ENCODE data around the gene PVRIG.
"Not testable (repeated sequence)": the region's sequence is repeated elsewhere in the genome, so short reads cannot be mapped to it uniquely, and the experiment has no call there.

Gene PVRIG

DNA sequence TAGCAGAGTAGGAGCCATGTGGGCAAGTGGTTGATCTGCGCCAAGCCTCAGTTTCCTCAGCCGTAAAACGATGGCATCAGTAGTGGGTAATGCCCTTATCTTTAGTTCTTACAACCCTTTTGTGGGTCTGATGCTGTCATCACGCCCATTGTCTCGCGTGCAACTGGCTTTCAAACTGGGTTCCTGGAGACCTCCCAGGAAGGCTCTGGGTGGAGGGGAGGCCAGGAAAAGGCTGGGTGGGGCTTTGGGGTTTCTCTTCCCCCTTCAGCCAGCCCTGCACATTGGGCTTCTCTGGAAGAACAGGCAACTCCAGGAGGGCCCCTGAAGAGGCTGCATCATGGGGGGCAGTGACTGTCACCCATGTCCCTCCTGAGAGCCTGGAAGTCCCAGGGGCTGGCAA is 5.1 kb downstream of the PVRIG start:
- in situ Hi-C loops (cut with HindIII; ENCODE audit: low sequenced_read_pairs) = not testable (repeated sequence)

DNA sequence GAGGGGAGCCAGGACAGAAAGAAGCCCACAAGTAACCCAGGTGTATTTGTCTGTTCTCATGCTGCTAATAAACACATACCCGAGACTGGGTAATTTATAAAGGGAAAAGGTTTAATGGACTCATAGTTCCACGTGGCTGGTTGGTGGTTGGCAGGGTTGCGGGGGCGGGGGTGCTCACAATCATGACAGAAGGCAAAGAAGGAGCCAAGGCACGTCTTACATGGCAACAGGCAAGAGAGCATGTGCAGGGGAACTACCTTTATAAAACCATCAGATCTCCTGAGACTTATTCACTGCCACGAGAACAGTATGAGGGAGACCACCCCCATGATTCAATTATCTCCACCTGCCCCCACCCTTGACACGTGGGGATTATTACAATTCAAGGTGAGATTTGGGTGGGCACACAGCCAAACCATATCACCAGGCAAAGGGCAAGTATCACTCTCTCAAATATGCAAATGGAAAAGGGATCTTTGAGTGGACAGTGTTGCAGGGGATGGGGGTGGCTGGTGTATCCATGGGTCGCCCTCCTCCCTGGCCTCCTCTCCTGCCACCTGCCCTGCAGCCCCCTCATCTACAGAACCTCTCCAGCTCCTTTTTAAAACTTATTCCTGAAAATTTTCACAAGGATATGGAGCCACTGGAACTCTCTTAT is 15.0 kb downstream of the PVRIG start:
- in situ Hi-C loops (cut with HindIII; ENCODE audit: low sequenced_read_pairs) = not testable (repeated sequence)

GRCh38 chr7:100239975-100240374 is 20.2 kb downstream of the PVRIG start:
- in situ Hi-C loops (cut with HindIII; ENCODE audit: low sequenced_read_pairs) = not testable (repeated sequence)

GRCh38 chr7:100243385-100243784 is 23.6 kb downstream of the PVRIG start:
- in situ Hi-C loops (cut with HindIII; ENCODE audit: low sequenced_read_pairs) = not testable (repeated sequence)

DNA sequence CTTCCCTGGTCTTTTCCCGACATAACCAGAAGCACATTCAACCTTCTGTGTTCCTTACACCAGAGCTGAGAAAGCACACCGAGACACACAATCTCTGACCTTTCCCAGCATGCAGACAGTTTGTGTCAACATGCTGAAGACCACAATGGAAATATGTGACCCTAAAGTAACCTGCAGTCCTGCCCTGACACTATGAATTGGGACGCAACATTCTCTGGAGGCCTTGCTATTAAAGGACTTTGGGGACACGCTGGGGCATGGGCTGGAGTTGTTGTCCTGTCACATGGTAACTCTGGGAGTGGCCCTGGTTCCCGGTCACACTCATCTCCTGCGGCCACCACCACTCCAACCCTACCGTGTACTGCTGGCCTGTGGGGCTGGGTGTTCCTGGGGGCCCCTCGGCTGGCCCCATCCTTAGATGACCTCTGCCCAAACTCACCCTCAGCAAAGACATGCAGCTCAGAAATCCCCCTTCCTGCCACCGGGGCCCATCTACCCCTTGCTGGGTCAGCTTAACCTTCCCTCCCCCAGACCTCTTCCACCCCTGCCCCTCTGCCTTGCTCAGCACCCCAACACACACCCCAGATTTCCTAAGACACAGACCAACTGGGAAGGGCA is 25.3 kb downstream of the PVRIG start:
- in situ Hi-C loops (cut with HindIII; ENCODE audit: low sequenced_read_pairs) = not testable (repeated sequence)

DNA sequence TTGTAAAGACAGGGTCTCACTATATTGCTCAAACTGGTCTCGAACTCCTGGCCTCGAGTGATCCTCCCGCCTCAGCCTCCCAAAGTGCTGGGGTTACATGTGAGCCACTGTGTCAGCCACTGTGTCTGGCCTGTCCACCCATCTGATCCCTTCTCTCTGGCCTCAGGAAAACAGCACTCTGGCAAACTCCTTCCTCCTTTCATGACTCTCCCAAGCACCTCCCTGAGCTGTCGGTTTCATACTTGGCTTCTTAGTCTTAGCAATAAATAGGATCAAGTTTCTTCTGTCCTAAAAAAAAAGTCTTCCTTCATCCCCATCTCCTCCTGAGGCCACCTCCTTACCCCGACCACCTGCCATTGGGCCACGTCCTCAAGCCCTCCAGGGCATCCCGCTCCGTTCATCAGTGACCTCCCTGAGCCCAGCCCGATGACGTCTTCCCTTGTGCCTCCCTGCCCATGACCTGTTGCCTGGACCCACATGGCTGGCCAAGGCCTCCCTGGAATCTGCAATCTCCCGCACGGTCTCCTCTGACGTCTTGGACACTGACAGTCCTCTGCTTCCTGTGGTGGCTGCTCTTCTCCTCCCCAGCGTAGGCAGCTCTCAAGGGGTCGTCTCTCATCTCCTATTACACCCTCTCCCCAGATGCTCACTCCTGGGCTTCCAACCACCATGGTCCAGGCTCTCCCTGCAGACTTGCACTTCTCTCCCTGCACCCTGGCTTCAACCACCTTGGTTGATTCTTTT is 26.5 kb downstream of the PVRIG start:
- in situ Hi-C loops (cut with HindIII; ENCODE audit: low sequenced_read_pairs) = not testable (repeated sequence)

GRCh38 chr7:100246865-100247137 is 27.1 kb downstream of the PVRIG start:
- in situ Hi-C loops (cut with HindIII; ENCODE audit: low sequenced_read_pairs) = not testable (repeated sequence)

GRCh38 chr7:100247152-100247757 is 27.5 kb downstream of the PVRIG start:
- in situ Hi-C loops (cut with HindIII; ENCODE audit: low sequenced_read_pairs) = no loop called here

DNA sequence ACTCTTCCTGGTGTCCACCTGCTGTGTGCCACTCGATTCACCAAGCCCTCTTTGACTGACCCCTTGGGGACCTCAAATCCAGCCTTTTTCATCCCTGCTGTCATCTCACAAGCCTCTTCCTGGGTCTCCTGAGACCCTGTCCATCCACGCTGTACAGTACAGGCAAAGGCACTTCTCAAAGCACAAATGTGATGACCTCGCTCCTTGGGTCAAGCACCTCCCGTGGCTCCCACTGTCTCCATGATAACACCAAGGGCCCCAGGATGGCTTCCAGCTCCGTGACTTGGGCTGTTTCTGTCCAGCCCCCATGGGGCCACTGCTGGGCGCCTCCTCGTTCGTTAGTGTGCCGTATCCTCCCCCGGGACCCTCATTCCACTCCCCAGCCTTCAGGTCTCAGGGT is 28.7 kb downstream of the PVRIG start:
- in situ Hi-C loops (cut with HindIII; ENCODE audit: low sequenced_read_pairs) = no loop called here

GRCh38 chr7:100257017-100257416 is 37.3 kb downstream of the PVRIG start:
- in situ Hi-C loops (cut with HindIII; ENCODE audit: low sequenced_read_pairs) = no loop called here

DNA sequence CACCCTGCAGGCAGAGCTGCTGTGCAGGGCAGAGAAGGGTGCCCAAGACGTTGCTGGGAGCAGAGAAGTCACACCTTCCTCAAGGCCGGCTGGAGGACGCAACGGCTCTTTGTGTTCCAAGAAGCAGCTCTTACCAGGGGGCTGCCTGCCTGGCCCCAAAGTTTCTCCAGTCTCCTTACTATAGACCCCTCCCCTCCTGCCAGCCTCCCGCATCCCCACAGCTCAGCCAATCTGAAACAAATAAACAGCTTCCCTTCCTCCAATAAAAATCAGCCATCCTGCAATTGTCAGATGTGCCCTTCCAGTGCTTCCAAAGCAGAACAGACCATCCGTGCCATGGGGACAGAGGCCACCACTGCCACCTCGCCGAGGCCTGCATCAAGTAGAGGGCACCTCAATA is 40.2 kb downstream of the PVRIG start:
- in situ Hi-C loops (cut with HindIII; ENCODE audit: low sequenced_read_pairs) = not testable (repeated sequence)

DNA sequence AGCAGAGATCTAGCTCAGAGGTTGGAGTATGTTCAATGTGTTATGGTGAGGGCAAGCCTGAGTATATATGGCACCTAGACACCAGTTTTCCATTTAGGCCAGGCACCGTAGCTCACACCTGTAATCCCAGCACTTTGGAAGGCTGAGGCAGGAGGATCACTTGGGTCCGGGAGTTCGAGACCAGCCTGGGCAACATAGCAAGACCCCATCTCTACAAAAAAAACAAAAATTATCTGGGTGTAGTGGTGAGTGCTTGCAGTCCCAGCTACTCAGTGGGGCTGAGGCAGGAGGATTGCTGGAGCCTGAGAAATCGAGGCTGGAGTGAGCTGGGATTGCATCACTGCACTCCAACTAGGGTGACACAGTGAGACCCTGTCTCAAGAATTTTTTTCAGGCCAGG is 43.1 kb downstream of the PVRIG start:
- in situ Hi-C loops (cut with HindIII; ENCODE audit: low sequenced_read_pairs) = not testable (repeated sequence)

- in situ Hi-C loops (cut with HindIII; ENCODE audit: low sequenced_read_pairs) = not testable (repeated sequence)
Observed at GRCh38 chr7:100264223-100264622, 44.5 kb downstream of the PVRIG start.

GRCh38 chr7:100264669-100265165 is 45.0 kb downstream of the PVRIG start:
- in situ Hi-C loops (cut with HindIII; ENCODE audit: low sequenced_read_pairs) = not testable (repeated sequence)

- in situ Hi-C loops (cut with HindIII; ENCODE audit: low sequenced_read_pairs) = not testable (repeated sequence)
Observed at GRCh38 chr7:100265851-100266250, 46.1 kb downstream of the PVRIG start.

- in situ Hi-C loops (cut with HindIII; ENCODE audit: low sequenced_read_pairs) = no loop called here
Observed at GRCh38 chr7:100266576-100267354, 47.0 kb downstream of the PVRIG start.

DNA sequence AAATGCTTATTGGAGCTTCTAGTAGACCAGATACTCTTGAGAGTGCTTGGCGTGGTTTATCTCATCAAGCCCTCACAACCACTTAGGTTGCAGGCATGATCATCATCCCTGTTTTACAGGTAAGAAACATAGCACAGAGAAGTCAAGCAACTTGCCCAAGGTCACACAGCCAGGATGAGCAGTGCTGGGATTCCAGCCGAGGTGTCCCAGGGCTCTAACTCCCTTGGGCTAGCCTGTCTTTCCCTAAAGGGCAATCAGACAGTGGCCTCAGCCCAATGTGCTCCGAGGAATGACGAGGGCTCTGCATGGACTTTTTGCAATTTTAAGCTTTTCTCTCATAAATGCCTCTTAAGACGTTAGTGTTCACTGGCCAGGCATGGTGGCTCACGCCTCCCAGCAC is 47.9 kb downstream of the PVRIG start:
- in situ Hi-C loops (cut with HindIII; ENCODE audit: low sequenced_read_pairs) = no loop called here

GRCh38 chr7:100268882-100269281 is 49.1 kb downstream of the PVRIG start:
- in situ Hi-C loops (cut with HindIII; ENCODE audit: low sequenced_read_pairs) = not testable (repeated sequence)

- in situ Hi-C loops (cut with HindIII; ENCODE audit: low sequenced_read_pairs) = not testable (repeated sequence)
Observed at GRCh38 chr7:100269306-100270045, 49.7 kb downstream of the PVRIG start.
